A549 (cell line): ENCODE data around the gene ITPKC.

ENCODE experiments used
- MAX ChIP-seq: IDR thresholded peaks from 2 replicates; pipeline ENCODE4 v1.6.1; 2012
- MAZ ChIP-seq: fragments of 150-350 bp; IDR thresholded peaks from 2 replicates; pipeline ENCODE4 v1.6.1; 2014; ENCODE audit warnings: antibody characterized with exemption, low read depth, low read length, borderline replicate concordance

GRCh38 chr19:40780582-40780981, 63.7 kb downstream of the ITPKC start:
- TF ChIP-seq MAZ: no peak
- TF ChIP-seq MAX: no peak
